A204.1 (cell line): ENCODE results near the gene STARD13.

Source experiments
- FAIRE-seq: peaks from 2 replicates; lab custom pipeline; 2012; peaks lifted over from hg19 to GRCh38; lab: Jason Lieb, UNC

The STARD13 gene

DNA sequence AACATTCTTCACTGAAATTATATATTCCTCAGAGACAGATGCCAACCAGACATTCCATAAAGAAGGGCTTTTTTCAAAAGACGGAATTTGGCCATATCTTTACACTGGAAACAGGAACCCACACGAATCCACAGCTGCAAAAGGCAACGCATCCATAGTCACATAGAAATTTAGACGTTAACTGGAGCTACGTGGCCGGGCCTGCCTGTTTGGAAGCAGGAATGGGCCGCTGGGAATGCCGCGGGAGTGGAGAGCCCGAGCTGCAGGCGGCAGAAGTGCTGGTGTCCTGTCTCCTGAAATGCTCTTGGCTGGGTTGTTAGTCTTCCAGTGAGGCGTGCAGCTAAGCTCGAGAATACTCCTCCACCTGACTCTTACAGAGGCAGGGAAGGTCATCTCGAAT lies 147.1 kb downstream of the STARD13 start:
- no peak for FAIRE-seq

DNA sequence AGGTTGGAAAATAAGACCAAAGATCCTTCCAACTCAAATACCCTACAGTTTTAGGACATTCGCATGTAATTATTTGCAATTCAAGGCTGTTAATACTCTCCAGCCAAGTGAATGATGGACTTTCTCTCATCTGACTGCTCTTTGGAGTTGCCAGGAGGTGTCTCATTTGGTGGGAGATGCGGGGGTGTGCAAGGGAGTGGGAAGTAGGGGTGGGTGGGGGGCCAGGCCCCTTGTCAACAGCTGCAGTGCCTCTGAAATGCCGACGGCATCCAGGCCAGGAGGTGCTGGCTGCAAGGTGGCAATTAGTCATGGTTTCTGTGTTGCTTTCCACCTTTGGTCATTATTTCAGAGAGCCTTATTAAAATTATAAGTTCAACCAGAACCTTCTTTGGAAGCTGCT lies 147.8 kb downstream of the STARD13 start:
- FAIRE-seq: no peak

DNA sequence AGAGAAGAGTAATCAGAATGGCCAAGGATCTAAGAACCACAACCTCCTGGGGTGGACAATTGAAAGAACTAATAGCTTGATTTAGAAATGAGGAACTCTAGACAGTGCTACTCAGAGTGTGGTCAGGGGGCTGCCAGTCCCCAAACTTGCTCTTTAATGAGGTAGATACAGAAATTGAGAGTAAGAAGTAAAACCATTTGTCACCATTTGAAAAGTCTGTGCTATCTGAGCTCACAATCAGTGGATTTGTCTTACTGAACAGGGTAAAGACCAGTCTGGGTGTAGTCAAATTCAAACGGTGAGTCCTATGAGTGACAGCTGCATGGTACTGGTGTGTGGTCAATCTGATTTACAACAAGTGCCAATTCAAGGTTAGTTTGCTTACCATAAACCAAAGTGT lies 150.5 kb downstream of the STARD13 start:
- FAIRE-seq: no peak

DNA sequence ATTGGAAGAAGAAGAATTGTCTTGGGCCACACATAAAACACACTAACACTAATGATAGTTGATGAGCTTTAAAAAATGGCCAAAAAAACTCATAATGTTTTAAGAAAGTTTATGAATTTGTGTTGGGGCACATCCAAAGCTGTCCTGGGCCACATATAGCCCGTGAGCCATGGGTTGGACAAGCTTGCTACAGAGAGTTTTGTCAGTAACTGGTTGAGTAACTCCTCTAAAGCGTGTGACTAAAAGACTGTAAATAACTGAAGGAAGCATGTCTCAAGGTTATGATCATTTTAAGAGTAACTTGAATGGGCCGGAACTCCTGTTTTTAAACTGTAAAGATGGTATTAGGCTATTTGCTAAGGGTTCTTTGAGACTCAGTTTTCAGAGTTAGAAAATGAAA lies 151.3 kb downstream of the STARD13 start:
- no peak for FAIRE-seq

DNA sequence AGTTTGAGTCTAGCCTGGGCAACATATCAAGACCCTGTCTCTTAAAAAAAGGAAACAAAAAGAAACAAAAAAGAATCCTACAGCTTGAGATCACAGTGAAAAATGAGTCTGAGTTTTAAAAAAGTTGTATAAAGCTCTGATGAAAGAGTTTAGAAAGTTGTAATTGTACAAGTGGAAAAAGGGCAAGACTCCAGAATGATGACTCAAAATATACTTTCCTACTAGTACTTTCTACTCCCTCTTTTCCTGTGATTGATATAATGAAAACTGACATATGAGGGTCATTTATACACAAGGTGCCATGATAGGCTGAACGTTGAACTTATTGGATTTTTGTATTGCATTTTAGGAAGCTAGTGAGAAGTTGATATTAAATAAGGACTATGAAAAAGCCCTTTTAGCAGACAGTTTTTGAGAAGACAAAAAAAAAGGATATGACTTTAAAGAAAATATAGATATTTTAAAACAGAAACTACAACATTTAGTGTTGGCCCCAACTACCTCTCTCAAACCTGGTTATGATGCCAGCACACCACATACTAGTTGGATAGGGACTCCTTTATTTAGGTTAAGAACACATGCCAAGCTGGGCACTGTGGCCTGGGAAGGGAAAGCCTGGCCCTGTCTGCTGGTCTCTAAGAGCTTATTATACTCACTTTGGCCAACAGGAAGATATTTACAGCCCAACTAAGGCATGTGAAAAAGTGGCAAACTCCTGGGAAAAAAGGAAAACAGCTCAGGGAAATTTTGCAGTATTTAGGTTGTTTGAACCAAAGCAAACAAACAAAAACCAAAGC lies 152.7 kb downstream of the STARD13 start:
- no peak for FAIRE-seq

DNA sequence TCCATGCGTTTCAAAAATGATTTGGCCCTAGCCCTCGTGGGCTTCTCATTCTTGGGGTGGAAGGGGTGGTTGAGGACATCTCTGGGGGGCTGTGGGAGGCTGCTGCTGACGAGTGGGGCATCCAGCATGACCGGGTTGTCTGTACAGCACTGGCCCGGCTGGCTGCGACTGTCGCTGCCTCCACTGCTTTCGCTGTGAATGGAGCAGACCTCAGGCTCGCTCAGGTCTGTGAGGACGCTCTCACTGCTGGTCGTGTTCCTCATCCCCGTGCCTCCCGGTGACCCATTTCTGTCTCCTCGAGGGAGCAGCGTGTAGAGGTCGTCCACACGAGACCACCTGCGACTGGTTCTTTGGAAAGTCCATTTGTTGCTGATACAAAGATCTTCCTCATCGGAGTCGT lies 155.7 kb downstream of the STARD13 start:
- no peak for FAIRE-seq

DNA sequence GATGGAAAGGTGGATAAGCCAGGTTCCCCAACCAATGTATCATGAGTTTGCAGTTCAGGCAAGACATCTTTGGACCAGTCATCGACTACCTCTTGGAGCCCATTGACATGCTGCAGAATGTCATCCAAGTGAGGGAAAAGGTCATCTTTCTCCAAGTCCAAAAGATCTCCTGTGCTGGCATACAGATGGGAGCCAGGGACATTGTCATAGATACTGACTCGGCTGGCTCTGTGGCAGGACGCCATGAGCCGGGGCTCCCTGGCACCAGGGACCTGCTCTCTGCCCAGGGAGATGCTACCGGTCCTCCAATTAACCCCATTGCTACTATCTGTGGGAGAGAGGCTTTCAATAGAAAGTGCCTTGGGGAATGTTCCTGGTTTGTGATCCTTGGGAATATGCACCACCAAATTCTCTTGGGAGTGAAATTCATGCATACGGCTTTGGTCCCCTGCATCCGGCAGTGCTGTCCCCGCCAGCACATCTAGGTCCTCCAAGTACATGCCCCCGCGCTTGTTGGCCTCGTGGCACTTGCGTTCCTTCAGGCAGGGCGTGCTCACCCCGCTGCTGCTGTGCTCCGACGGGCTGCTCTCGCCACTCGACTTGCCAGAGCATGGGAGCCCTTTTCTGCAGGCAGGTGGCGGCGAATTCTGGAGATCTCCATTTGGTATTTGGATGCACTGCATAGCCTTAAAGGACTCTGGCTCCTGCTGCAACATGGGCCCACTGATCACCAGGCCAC lies 156.3 kb downstream of the STARD13 start:
- FAIRE-seq: no peak

DNA sequence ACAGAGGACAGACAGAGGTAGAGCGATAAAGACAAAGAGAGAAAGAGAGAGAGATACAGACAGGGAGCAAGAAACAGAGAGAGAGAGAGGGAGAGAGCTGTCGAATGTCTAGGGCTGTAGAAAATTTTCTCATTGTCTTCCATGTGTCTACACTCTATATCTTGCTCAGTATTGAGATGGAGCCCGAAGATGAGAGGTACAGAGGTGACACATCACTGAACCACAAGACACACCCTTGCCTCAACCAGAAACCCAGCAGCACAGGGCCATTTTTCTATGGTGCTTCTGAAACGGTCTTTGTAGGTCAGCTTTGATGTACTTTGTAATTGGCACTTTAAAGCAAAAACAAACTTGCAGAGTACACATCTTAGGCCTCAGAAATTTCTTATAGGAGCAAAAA lies 157.4 kb downstream of the STARD13 start:
- no peak for FAIRE-seq

DNA sequence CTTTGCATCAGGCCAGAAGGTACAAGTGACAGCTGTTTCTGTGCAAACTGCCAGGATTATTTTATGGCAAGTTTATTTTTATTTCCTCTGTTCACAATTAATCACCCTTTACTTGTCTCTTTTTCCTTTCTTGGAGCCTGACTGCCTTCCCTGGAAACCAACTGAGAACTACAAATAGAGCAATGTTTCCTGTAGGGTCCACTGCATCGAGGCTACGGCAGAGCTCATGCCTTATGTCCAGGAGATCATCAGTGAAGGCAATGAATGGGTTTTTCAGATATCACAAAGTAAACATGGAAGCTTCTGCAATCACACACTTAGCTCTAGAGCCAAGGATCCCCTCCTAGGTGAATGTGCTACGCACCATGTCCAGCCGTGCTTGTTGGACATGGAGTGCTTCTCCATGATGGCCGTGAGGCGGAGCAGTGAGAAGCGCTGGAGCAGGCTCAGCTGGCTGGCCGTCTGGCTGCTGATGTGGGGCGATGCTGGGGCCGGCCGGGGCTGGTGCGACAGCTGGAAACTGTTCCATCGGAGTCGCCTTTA lies 158.5 kb downstream of the STARD13 start:
- no peak for FAIRE-seq

DNA sequence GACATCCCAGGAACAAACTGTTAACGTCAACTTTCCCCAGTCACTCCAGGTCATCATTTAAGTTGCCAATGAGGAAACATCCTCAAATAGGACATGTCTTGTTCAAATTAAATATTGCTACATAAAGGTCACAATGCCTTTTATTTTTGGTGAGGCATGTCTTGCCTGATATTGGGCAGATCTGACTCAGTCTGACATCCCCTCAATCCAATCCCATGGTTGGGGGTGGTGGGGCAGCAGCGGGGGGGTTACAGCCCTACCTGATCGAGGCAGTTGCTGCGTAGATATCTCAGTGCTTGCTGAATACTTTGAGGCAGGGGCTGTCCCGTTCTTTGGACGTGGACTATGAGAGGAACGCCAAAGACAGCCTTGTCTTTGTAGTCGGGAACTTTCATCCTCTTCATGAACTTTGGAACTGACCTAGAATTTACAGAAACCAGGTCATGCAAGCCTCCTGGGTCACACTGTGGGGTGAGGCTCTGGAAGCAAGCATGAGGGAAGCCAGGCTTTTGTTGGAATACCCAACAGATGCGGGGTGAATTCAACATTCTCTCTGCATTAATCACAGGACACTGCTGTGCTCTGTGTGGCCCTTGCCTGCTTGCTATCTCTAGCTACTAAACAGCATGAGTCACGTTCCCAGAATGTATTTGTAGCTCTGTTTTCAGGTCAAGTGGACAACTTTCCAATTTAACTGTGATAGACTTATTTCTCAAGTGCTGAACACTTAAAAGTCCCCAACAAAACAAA lies 159.6 kb downstream of the STARD13 start:
- FAIRE-seq: no peak

DNA sequence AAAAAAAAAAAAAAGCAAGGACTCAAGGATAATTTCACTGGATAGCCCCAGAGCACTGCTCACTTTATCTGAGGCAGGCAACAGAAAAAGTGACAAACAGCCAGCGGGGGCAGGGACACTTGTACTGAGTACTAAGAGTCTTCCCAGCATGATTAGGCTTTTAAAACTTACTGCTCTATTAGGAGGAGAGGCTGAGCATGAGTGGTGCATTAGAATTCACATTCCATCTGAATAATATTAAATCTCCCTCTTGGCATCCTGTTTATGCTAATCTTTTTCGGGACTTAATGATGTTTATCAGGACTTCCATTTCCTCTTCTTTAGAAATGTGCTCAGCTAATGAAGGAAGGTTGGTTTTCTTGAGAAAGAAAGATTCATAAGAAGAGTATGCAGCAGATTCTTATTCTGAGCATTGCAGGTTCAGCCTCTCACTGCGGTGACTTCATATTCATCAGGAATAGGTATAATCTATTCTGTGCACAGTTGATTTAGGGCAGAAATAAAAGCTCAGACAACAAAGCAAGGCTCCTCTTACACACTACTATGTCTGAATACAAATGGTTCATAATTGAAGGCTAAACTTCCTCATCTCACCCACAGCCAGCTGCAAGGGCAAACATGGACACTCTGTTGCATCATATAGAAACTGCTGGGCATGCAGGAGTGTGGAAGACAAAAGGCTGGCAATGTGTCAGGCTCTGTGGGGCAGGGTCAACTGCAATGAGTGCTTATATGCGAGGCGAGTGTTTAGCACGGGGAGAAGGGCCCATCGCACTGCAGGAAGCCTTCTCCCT lies 162.3 kb downstream of the STARD13 start:
- FAIRE-seq: no peak

DNA sequence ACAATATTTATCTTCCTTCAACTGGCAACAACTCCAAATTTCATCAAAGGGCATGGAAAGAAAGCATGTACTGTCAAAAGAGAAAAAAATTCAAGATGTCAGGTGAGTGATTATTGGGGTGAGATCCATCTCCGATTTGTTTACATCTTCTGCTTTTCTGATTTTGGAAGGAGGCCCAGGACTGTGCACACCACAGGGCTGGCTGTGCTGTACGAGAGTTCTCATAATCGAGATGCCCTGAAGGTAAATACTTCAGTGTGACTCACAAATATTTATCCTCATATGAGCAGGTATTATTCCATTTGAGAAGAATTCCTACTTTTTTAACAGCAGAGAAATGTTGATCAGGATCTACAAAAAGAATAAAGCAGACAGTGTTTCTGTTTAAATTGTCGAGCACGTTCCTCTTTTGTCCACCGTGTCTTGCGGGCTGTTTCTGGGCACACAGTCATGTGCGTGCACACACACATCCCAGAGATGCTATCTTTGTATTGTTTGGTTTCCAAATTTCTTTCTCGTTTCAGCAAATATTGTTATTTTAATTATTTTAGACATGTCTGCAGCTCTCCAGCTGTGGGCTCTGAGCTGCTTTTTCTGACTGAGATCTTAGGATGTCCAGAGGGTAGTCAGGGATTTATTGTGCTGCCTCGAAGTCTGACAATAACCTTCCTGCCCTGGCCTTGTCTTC lies 165.6 kb downstream of the STARD13 start:
- FAIRE-seq: no peak

DNA sequence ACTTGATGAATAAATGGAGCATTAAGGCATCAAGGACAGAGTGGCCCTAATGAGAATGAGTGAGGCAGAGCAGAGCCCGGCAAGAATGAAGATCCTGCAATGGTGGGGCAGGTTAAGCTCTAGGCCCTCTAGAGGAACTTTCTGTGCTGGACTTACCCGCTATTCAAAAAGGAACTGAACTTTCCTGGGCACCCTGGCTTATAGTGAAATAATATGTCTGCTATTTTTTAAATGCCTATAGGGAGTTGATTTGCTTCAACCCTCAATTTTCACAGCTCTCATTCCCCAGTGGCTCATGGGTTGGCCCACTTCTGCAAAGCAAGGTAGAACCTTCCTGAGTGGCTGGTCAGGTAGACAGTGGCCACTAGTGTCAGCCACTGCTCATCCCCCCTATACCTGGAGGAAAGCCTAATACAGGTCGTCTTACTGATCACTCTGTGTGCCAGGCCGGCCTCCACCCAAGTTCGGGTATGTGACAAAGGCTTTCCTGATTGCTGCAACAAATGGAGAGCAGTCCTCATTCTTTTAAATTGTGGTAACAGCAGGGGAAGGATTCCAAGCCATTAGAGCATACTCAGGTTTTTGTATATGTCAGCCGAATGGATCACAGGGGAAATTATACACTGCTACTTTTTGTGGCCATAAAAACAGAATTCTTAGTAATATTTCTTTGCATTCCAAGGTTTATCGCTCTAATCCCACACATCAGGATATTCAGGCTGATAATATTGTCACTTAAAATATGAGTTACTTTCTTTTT lies 166.4 kb downstream of the STARD13 start:
- FAIRE-seq: no peak

DNA sequence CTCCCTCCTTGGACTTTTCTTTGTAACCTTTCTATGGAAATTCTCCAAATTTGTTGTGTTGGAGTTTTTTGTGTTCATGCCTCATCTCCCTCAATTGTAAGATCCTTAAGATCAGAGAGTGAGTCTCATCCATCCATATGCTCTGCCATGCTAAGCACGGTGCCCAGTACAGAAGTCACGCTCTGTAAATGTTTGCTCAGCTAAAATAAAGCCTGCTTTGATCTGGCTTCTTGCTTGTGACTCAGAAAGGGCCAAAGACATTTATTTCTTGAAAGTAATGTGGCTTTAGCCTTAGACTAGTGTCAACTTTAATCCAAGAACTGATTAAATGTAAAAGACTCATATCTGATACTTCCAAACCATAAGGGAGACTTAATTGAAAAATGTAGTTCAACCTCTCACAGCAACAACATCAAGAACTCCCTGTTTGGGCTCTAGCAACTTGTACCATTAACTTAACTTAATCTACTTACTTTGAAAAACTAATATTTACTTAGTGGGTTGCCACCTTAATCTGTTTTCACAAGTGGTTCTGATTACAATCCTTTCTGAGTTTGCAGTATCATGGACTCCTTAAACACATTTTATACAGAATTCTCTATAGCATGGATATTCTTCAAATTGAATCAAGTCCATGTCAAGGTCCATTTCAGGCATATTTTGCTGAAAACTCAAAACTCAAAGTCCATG lies 169.1 kb downstream of the STARD13 start:
- no peak for FAIRE-seq

DNA sequence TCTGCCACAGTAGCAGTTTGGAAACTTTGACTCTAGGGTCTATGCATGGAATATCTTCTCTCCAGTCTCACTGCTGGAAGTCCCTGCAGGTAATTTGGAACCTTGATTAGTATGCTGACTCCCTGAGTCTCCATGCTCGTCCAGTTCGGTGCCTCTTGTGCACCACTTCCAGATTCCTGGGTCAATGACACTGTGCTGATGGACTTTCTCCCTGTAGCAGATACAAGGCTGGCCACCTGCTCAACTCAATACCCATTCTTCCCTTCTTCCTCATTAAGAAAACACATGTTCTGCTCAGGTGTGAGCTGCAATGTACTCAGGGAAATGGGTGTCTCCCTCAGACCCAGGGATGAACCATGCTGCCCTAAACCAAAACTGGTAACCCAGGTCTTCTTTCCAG lies 170.3 kb downstream of the STARD13 start:
- FAIRE-seq: no peak

DNA sequence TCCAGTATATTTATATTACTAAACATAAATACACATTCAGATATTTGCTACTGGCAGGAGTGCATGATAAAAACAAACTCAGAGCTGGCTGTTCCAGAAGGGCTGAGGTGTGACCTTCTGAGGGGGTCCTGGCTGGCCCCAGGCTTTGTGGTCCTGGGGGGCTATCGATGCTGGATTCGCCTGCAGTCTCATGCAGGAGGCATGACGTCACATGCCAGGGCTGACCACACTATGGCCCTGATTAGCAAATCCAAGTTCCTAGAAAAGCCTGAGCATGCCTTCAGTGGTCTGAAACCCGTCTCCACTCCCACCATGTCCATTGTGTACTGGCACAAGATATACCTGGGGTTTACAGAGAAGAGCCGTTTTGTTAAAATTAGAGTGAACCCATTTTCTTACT lies 171.4 kb downstream of the STARD13 start:
- FAIRE-seq: no peak

DNA sequence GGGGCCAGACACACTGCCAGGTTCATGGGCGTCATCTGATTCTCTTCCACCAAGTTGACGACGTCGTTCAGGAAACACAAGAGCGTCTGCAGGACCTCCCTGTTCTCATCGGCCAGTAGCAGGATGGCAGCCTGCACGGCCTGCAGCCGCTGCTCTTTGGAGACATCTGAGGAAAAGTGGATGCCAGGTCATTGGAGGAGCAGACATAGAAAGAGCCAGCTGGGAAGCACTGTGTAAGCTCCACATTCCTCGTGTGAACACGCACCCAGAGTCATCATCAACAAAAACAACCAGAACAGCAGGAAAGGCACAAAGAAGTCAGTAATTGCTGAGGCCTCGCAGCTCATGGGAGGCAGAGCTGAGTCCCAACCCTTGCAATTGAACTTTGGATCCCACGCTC lies 172.8 kb downstream of the STARD13 start:
- FAIRE-seq: no peak

DNA sequence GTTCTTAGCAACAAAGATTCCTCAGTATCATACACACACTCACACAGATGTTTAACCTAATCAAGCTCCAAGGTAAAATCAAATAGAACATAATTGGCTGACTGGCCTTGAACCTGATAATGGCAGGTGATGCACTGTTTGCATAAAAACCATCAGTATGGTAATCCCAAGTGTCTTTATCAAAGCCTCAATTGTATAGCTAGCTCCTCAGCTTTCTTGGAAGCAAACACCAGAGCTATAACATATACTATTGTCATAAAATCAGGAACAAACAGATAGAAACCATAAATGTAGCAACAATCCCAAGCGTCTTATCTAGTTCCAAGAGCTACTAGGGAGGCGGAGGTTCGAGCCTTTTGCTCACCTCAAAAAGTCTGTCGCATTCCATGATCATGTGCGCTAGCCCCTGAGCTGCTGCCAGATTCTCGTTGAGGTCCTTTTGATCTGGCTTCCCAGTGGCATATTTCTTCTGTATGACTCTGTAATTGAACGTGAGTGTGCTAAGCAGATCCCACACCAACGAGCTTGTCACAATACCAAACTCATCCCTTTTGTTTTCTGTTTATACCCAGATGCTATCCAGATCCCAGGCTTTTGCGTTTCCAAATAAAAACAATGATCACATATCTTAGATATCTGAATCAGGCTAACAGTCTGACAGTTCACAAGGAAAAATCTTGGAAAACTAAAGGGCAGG lies 174.0 kb downstream of the STARD13 start:
- no peak for FAIRE-seq

DNA sequence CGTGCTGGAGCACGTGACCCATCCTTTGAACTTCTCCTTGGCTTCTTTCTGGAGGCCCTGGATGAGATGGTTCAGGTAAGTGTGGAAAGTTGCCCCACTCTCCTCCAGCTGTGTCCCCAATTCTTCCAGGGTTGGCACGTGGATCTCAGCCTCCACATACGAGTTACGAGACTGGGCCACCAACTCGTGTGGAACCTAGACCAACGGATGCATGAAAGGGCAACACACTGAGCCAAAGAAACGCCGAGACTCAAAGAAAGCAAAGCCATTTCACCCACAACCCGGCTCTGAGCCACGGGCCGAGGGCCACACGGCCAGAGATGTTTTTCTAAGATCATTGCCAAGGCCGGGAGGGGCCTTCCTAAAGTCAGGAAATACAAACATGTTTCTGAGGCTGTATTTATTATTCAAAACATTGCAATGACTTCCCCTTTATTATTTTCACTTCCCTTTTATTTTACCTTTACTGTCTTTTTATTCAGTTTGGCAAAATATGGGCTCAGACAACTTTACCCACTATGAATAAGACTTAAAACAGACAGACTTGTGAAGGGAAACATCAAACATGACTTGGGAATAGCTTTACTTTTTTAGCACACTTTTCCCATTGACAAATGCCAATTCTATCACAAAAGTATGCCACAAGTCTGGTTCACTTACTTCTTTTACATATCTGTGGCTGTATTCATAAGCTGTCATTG lies 174.7 kb downstream of the STARD13 start:
- FAIRE-seq: no peak
